HG03460 (cell line): ENCODE results near the gene ETNK2.

Experiments used
- ATAC-seq: cut with Tn5 transposase; IDR thresholded peaks from one replicate; pipeline ENCODE4 v1.9.1; 2021; ENCODE audit not compliant: unreplicated experiment

The ETNK2 gene

DNA sequence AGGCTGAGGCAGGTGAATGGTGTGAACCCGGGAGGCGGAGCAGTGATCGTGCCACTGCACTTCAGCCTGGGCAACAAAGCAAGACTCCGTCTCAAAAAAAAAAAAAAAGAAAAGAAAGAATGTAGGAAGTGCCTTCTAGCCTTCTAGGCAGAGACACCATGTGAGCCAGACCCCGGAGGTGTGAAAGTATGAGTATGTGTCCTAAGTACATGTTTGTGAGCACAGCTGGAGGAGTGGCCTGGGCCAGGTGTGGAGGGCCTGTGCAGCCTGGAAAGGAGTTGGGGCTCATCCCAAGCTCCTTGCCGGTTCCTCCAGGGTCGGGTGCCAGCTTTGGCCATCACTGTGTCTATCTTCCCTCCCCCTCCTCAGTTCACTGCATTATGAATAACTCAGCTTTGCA lies 66.0 kb downstream of the ETNK2 start:
- no peak for ATAC-seq

DNA sequence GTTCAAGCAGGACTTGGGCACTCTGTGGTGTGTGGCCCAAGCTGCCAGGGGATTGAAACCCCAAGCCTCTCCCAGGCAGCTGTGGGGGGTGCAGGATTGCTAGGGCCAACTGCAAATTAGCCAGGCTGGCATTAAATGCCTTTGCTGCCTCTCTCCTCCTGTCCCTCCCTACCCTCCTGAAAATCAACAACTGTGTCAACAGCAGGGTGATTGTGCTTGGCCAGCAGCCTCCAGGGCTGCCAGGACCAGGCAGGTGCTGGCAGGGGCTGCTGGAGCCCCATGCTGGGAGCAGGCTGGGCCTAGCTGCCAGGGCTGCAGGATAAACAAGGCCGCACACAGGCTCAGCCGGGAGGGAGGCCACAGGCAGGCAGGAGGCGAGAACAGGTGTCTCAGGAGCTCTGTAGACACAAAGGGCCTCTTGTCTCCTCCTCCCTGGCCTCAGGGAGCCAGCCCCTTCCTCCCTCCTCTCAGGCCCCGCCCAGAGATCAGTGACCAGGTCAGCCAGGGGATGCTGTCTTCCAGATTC lies 67.5 kb downstream of the ETNK2 start:
- no peak for ATAC-seq

DNA sequence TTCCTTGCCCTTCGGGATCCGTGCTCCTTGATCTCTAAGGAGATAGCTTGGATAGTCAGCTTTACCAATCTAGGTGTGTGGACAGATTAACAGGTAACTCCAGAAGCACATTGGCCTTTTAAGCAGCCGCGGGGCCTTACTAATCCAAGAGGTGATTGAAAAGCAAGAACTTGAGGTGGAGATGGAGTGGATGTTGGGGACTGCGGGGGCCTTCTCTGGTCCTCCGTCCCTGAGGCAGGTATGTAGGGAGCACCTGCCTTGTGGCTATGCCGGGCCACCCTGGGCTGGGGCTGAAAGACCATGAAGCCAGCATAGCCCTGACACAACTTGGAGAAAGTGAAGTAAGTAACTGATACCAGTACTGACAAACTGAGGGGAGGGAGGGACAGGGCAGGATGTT lies 68.4 kb downstream of the ETNK2 start:
- ATAC-seq: no peak

DNA sequence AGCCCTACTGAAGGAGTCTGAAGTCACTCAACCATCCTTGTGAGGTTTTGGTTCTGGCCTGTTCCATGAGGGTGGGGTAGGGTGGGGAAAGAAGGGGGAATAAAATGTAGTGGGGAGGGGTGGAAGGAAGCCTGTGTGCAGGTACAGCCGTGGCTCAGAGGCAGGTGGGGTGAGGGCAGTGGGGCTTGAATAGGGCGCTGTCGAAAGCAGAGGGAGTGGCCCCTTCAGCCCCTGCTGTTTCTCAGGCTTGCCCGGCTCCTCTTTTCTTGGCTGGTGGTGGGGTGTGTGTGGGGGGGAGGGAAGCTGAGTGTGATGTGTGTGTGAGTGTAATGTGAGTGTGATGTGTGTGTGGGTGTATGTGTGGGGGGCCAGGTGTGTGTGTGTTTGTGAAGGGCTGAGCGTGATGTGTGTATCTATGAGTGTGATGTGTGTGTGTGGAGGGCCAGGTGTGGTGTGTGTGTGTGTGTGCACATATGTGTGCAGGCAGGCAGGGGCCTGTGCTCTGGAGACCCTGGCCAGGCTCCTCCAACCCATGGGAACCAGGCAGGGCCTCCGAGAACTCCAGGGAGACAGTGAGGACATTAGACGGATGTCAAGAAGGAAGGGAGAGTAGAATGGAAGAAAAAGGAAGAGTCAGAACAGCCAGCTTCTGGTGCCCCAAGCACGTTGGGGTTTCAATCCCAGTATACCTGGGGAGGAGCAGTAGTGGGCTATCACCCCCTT lies 69.9 kb downstream of the ETNK2 start:
- ATAC-seq: no peak

DNA sequence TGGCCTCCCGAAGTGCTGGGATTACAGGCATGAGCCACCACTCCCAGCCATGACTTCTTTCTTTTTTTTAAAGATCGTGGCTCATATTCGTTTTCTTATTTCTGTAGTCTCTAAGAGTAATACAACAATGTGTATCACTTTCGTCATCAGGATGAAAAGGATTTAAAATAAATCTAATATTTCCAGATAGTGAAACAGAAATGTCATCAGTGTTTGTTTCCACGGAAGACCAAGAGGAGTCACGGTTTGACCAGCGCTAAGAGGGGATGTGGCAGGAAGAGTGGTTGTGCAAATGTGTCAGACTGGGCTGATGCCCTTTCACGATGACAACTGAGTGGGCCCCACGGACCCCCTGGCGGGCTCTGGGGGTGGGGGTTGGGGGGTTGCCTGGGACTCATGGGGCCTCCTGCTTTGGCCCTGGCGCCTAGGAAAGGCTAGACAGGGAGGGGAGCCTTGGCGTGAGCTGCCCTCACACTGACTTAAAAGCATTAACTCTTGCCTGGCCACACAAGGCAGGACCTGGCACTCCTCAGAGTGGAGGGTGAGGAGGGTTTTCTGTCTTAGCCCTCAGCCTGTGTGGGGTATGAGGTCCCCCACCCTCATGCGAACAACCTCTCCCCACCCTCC lies 70.6 kb downstream of the ETNK2 start:
- no peak for ATAC-seq
